ENCODE data around the gene DGKB.

The DGKB gene

DNA sequence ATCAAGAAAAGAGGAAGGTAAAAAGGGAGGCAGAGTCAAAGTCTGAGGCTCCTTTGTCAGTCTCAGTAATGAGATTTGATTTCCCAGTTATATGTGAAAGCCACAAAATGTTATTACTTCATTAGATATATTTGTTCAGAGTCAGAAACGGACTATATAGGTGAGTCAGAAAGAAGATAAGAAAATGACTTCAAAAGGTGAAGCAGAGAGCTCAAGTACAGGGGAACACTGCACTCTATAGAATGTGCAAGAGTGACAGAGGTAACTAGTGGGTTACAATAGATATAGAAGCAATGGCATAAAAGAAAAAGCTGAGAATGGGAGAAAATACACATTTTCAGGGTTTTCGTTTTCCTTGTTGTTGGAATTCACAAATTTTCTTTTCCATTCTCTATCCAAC is 43.3 kb downstream of the DGKB start:
- DNase-seq (ENCODE audit: low spot score): no peak

DNA sequence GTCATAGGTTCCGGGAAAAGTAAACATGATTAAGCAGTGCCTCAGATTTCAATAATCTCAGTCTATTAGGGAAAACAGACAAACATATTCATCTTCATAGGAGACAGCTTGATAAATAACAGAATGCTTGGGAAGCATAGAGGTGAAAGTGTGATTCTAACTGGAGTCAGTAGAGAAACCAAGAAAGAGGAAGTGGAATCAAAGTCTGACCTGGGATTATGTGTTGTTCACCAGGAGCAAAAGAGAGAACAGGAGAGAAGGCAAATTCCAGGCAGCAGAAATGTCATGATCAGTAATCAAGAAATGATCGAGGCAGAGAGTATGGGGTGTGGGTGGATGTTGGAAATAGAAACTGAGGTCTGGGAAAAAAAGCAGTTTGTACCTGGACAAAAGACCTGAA is 43.7 kb downstream of the DGKB start:
- DNase-seq (ENCODE audit: low spot score): no peak

DNA sequence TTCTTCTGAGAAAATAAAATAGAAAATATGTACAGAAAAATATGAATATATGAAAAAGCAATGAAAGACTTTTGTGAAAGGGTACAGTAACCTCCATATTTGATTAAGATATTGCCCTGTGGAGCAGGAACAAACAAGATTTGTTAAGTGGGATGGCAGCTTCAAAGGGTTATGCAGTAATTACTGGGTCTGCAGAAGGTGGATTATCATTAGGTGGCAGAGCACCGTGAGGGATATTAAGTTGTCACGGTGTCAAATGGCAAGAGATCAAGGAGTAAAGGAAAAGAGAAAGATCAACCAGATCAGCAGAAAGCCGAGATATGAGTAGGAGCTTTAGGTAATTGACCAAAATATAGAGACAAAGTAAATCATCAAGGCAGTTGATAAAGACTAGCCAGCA is 44.1 kb downstream of the DGKB start:
- DNase-seq (ENCODE audit: low spot score): no peak

GRCh38 chr7:14855033-14855794 is 47.3 kb downstream of the DGKB start:
- DNase-seq (ENCODE audit: low spot score): no peak

DNA sequence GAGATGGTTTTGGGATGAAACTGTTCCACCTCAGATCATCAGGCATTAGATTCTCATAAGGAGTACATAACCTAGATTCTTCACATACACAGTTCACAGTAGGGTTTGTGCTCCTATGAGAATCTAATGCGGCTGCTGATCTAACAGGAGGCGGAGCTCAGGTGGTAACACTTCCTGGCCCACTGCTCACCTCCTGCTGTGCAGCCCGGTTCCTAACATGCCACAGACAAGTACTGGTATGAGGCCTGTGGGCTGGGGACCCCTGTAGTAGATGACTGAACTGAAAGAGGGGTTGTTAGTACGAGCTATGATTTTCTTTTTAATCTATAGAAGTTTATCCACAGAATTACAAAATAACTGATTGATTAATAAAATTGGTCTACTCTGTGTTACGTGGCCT is 48.1 kb downstream of the DGKB start:
- no peak for DNase-seq (ENCODE audit: low spot score)

DNA sequence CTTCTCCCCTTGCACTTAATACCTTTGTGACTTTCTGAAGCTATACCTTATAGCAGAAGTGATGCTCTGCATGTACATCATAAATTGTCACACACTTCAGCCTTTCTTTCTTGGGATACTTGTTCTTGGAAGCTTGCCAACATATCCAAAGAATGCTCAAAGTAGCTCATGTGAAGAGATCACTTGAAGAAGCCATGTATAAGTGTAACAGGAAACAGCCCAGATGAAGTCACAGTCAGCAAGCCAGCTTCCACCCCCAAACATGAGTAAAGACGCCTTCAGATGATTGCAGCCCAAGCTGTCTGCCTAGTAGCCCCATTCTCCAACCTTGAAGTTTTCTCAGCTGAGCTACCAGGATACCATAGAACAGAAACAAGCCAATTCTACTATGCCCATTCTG is 50.9 kb downstream of the DGKB start:
- DNase-seq (ENCODE audit: low spot score): no peak

DNA sequence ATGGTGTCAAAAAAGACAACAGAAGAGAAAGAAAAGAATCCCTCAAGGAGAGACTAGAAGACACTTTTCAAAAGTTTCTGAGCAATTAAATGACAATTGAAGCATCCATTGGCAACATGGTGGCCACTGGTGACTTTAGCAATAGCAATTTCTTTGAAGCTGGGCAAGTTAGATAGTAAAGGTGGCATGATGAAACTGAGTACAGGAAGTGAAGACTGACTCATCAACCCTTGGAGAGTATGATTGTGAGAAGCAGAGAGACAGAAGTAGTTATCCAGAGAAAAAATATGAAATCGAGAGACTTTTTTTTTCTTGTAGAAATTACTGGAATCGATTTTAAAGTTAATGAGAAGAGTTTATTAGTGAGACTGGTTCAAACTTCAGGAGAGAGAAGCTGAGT is 52.5 kb downstream of the DGKB start:
- no peak for DNase-seq (ENCODE audit: low spot score)

DNA sequence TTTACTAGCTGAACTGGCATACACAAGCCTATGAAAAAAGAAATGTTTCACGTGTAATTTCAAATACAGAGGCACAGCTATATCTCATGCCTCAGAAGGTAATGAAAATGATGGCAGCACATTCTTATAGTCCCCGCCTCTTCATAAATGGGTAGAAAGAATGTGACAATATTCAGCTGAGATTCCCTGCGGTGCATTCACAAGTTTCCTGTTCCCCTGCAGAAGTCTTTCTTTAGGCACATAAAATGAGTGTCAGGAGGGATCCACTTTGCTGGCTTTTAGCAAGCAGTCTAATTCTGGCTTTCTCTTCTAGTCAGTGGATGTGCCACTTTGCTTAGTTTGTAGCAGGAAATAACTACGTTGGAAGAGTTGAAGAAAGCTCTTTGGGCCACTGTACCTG is 56.1 kb downstream of the DGKB start:
- DNase-seq (ENCODE audit: low spot score): no peak

- DNase-seq (ENCODE audit: low spot score): no peak
Observed at GRCh38 chr7:14843755-14844154, 58.8 kb downstream of the DGKB start.

GRCh38 chr7:14842523-14842922 is 60.0 kb downstream of the DGKB start:
- no peak for DNase-seq (ENCODE audit: low spot score)

GRCh38 chr7:14841869-14842268 is 60.7 kb downstream of the DGKB start:
- no peak for DNase-seq (ENCODE audit: low spot score)

- DNase-seq (ENCODE audit: low spot score): no peak
Observed at GRCh38 chr7:14841086-14841485, 61.5 kb downstream of the DGKB start.

DNA sequence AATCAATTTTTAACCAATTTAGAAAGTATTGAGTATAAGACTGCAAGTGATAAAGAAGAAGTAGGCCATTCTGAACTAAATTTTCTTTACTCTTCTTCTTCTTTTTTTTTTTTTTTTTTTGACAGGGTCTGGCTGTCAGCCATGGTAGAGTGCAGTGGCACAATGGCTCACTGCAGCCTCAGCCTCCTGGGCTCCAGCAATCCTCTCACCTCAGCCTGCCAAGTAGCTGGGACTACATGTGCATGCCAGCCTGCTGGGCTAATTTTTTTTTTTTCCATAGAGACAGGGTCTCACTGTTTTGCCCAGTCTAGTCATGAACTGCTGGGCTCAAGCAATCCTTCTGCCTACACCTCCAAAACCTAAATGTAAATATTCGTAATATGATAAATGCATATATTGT is 63.2 kb downstream of the DGKB start:
- DNase-seq (ENCODE audit: low spot score): no peak

- DNase-seq (ENCODE audit: low spot score): no peak
Observed at GRCh38 chr7:14837216-14837615, 65.3 kb downstream of the DGKB start.

- DNase-seq (ENCODE audit: low spot score): peak; percentile 39
Observed at GRCh38 chr7:14836571-14837189, 65.9 kb downstream of the DGKB start.

- peak; percentile 17 for DNase-seq (ENCODE audit: low spot score)
Observed at GRCh38 chr7:14836006-14836405, 66.5 kb downstream of the DGKB start.

DNA sequence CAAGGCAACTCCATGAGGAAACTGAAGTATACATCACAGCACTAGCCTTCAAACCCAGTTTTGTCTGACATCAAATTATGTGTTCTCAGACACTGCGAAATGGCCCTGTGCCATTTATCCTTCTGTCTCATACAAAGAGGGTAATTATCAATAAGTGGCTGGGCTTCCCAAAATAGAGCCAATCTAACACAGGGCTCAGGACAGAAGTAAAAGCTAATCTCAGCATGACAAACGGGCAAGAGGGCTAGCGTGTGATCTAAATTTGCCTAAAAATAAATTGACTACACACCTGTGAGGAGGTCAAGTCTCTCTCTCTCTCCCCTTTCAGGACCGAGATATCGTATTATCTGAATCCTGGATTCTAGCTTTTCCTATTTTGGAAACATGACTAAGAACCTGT is 67.2 kb downstream of the DGKB start:
- DNase-seq (ENCODE audit: low spot score): peak; percentile 4

- no peak for DNase-seq (ENCODE audit: low spot score)
Observed at GRCh38 chr7:14834883-14835282, 67.7 kb downstream of the DGKB start.

DNA sequence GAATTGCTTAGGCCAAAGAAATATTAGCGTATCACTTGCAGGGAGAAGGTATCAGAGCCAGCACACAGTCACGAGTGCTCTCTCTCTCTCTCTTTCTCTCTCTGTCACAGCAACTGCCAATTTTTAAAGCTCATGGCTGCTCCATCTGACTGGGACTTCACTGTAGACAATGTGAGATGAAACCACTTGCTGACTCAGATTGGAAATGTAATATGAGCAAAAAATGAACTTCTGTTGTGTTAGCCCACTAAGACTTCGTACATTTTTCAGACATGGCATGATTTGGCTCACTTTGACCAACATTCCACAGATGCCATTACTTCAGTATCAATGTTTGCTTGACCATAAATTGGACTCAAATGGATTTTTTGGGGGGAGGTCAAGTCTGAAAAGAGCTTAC is 68.1 kb downstream of the DGKB start:
- no peak for DNase-seq (ENCODE audit: low spot score)

DNA sequence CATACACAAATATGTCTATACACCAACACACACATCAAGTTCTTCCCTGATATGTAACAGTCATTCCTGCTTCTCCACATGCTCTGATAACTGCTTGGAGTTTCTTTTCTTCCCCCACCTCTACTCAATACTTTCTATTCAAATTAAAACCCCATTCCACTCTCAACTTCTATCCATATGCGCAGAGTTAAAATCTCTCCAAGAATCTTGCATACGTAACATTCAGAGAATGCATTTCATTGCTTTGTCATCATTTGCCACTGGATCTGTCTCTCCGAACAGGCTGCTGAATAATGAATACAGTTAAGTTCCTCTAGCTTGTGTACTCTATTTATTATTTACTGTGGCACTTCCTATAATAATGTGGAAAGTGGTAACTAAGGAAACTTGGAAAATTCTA is 68.8 kb downstream of the DGKB start:
- no peak for DNase-seq (ENCODE audit: low spot score)

GRCh38 chr7:14828053-14828452 is 74.5 kb downstream of the DGKB start:
- no peak for DNase-seq (ENCODE audit: low spot score)

- no peak for DNase-seq (ENCODE audit: low spot score)
Observed at GRCh38 chr7:14826426-14826825, 76.1 kb downstream of the DGKB start.

DNA sequence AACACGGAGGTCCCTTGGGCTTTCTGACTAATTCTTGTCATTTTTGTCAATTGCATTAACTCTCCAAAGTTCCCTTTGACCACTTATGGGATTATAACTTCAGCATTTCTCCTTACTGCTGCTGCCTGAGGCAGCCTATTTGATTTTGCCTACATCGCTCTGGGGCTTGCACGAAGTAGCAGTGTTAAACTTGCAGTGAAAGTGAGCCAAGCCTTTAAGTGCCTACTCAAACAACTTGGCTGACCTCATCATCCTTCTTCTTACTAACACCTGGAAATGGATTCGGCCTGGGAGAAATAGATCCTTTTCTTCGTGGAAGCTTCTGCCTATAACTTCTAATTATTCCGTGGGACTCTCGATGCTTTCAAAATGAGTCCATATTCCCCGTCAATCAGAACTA is 76.6 kb downstream of the DGKB start:
- no peak for DNase-seq (ENCODE audit: low spot score)

DNA sequence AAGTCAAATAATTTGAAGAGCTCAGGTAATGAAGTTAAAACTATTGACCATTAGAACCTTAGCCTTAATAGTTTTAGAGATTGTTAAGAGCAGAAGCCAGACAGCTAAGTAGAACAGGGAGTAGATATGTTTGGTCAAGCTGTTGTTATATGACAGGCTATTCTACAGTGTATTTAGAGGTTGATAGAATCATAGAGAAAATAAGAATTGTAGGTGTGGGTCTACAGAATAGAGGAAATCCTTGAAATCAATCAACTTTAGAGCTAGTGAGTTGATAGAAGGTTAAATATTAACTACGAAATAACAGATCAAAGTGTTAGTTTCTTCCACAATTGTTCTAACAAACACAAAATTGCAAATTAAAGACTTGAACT is 80.1 kb downstream of the DGKB start:
- DNase-seq (ENCODE audit: low spot score): no peak

Data from cerebellar cortex (tissue), 1 donor.